H9 (cell line): ENCODE results near the gene TAS1R1. TPM values are rescaled to one million over a fixed set of nuclear protein-coding genes. Genes with fewer than 3 reads are reported as not detected.
A peak's percentile ranks its signal among the peaks of the same experiment; 100 is the strongest.

ENCODE experiments used
- DNase-seq: peaks from one replicate; pipeline ENCODE4 v3.0.0-alpha.2; 2017
- H2AFZ ChIP-seq: one replicate; pipeline ENCODE4 v1.6.1; 2013; ENCODE audit warnings: mild to moderate bottlenecking, low read length, control low read depth, moderate library complexity
- H2AK5ac ChIP-seq: 2 replicates; pipeline ENCODE4 v1.6.1; 2013; ENCODE audit warnings: low read length, control low read depth, mixed read lengths; ENCODE audit not compliant: insufficient read length
- H2BK120ac ChIP-seq: one replicate; pipeline ENCODE4 v1.6.1; 2013; ENCODE audit warnings: low read depth, mild to moderate bottlenecking, low read length, control low read depth, inconsistent platforms; ENCODE audit not compliant: poor library complexity, severe bottlenecking
- H2BK12ac ChIP-seq: 2 replicates; pipeline ENCODE4 v1.6.1; 2013; ENCODE audit warnings: low read length, control low read depth, mixed read lengths, low read depth; ENCODE audit not compliant: insufficient read length
- H2BK15ac ChIP-seq: 2 replicates; pipeline ENCODE4 v1.6.1; 2013; ENCODE audit warnings: low read depth, low read length, control low read depth
- H2BK20ac ChIP-seq: one replicate; pipeline ENCODE4 v1.6.1; 2013; ENCODE audit warnings: low read depth, mild to moderate bottlenecking, low read length, control low read depth, inconsistent platforms; ENCODE audit not compliant: poor library complexity, severe bottlenecking
- H2BK5ac ChIP-seq: 2 replicates; pipeline ENCODE4 v1.6.1; 2013; ENCODE audit warnings: low read length, control low read depth, mixed read lengths; ENCODE audit not compliant: insufficient read length
- H3K14ac ChIP-seq: 2 replicates; pipeline ENCODE4 v1.6.1; 2013; ENCODE audit warnings: low read length, control low read depth; ENCODE audit not compliant: insufficient read depth
- H3K18ac ChIP-seq: 2 replicates; pipeline ENCODE4 v1.6.1; 2013; ENCODE audit warnings: low read depth, mild to moderate bottlenecking, mixed read lengths, low read length, control low read depth; ENCODE audit not compliant: insufficient read length
- H3K23ac ChIP-seq: 2 replicates; pipeline ENCODE4 v1.6.1; 2013; ENCODE audit warnings: low read length, control low read depth, mixed read lengths, low read depth; ENCODE audit not compliant: insufficient read length
- H3K23me2 ChIP-seq: 2 replicates; pipeline ENCODE4 v1.6.1; 2013; ENCODE audit warnings: low read depth, mild to moderate bottlenecking, mixed read lengths, low read length, control low read depth; ENCODE audit not compliant: insufficient read length, poor library complexity, severe bottlenecking
- H3K27ac ChIP-seq: 2 replicates; pipeline ENCODE4 v1.5.1; 2013; ENCODE audit warnings: low read length, control low read depth, mixed read lengths, low read depth; ENCODE audit not compliant: insufficient read length
- H3K27me3 ChIP-seq: 2 replicates; pipeline ENCODE4 v1.6.1; 2013; ENCODE audit warnings: low read length, control low read depth, inconsistent platforms; ENCODE audit not compliant: insufficient read depth
- H3K4ac ChIP-seq: 2 replicates; pipeline ENCODE4 v1.6.1; 2013; ENCODE audit warnings: low read depth, mild to moderate bottlenecking, control low read depth, inconsistent platforms, low read length, moderate library complexity
- H3K4me1 ChIP-seq: 2 replicates; pipeline ENCODE4 v1.6.1; 2013; ENCODE audit warnings: low read length, control low read depth, inconsistent platforms; ENCODE audit not compliant: insufficient read depth
- H3K4me2 ChIP-seq: 2 replicates; pipeline ENCODE4 v1.6.1; 2013; ENCODE audit warnings: low read length, control low read depth, mixed read lengths; ENCODE audit not compliant: insufficient read length, insufficient read depth
- H3K56ac ChIP-seq: 2 replicates; pipeline ENCODE4 v1.6.1; 2013; ENCODE audit warnings: low read depth, mild to moderate bottlenecking, mixed read lengths, low read length, control low read depth; ENCODE audit not compliant: insufficient read length
- H3K79me1 ChIP-seq: 2 replicates; pipeline ENCODE4 v1.6.1; 2013; ENCODE audit warnings: low read depth, mild to moderate bottlenecking, moderate library complexity, low read length, control low read depth, inconsistent platforms; ENCODE audit not compliant: insufficient read depth, poor library complexity, severe bottlenecking
- H3K79me2 ChIP-seq: 2 replicates; pipeline ENCODE4 v1.6.1; 2013; ENCODE audit warnings: low read length, control low read depth, inconsistent platforms; ENCODE audit not compliant: insufficient read depth
- H3K9ac ChIP-seq: 2 replicates; pipeline ENCODE4 v1.6.1; 2013; ENCODE audit warnings: low read length, control low read depth, mixed read lengths; ENCODE audit not compliant: insufficient read length; ENCODE audit errors: extremely low read depth
- H3K9me3 ChIP-seq: one replicate; pipeline ENCODE4 v1.6.1; 2013; ENCODE audit warnings: low read depth, low read length, inconsistent platforms; ENCODE audit not compliant: control insufficient read depth
- H3T11ph ChIP-seq: one replicate; pipeline ENCODE4 v1.6.1; 2013; ENCODE audit warnings: mild to moderate bottlenecking, low read length, control low read depth, inconsistent platforms
- H4K20me1 ChIP-seq: one replicate; pipeline ENCODE4 v1.6.1; 2013; ENCODE audit not compliant: control insufficient read depth, insufficient read length, insufficient read depth
- H4K5ac ChIP-seq: 2 replicates; pipeline ENCODE4 v1.6.1; 2013; ENCODE audit warnings: low read depth, mild to moderate bottlenecking, mixed read lengths, low read length, control low read depth; ENCODE audit not compliant: insufficient read length
- H4K8ac ChIP-seq: replicated peaks from 2 replicates; pipeline ENCODE4 v1.6.1; 2013; ENCODE audit warnings: low read length, control low read depth, mixed read lengths, low read depth; ENCODE audit not compliant: insufficient read length
- H4K91ac ChIP-seq: 2 replicates; pipeline ENCODE4 v1.6.1; 2013; ENCODE audit warnings: low read depth, mild to moderate bottlenecking, moderate library complexity, mixed read lengths, low read length, control low read depth; ENCODE audit not compliant: insufficient read length
- H3K27ac Mint-ChIP-seq, 3 experiments: 2 replicates in 2 of 3; 3 replicates in 1 of 3; pipeline ENCODE4 v1.8.0; 2020 to 2021; ENCODE audit warnings: mixed read lengths in 3 of 3, mild to moderate bottlenecking in 1 of 3, moderate library complexity in 1 of 3
- H3K27me3 Mint-ChIP-seq: 2 replicates; pipeline ENCODE4 v1.8.0; 2021; ENCODE audit warnings: low read depth, mild to moderate bottlenecking, moderate library complexity, mixed read lengths
- H3K36me3 Mint-ChIP-seq, 3 experiments: 2 replicates in 2 of 3; 3 replicates in 1 of 3; pipeline ENCODE4 v1.8.0; 2020 to 2021; ENCODE audit warnings: low read depth in 3 of 3, mixed read lengths in 3 of 3; ENCODE audit not compliant: insufficient read depth in 1 of 3
- H3K4me1 Mint-ChIP-seq, 2 experiments: 2 replicates each; pipeline ENCODE4 v1.8.0; 2020; ENCODE audit warnings: mixed read lengths in 2 of 2
- H3K4me3 Mint-ChIP-seq, 2 experiments: 2 replicates in 1 of 2; 3 replicates in 1 of 2; pipeline ENCODE4 v1.8.0; 2020 to 2021; ENCODE audit warnings: mild to moderate bottlenecking in 2 of 2, mixed read lengths in 2 of 2, moderate library complexity in 1 of 2
- H3K9me3 Mint-ChIP-seq, 2 experiments: 2 replicates in 1 of 2; 3 replicates in 1 of 2; pipeline ENCODE4 v1.8.0; 2020; ENCODE audit warnings: mild to moderate bottlenecking in 2 of 2, mixed read lengths in 2 of 2, moderate library complexity in 1 of 2
- WGBS: extraction: QIAGEN DNeasy Blood & Tissue Kit; methylation state at CpG from one replicate; pipeline ENCODE4 v1.1.7; 2013; ENCODE audit warnings: missing lambda C conversion rate, low lambda C conversion rate, mixed read lengths; ENCODE audit not compliant: insufficient read length; ENCODE audit errors: extremely low coverage; 5-methylcytosine and 5-hydroxymethylcytosine counted together
- total RNA-seq: library from RNA; stranded (reverse); gene quantifications from 2 replicates; pipeline ENCODE4 v1.2.1, GENCODE V29; 2021
- TF ChIP-seq, protein P1 (sequence below): fragments of 200-600 bp; sonication (generic); conservative IDR thresholded peaks from 3 replicates; pipeline ENCODE4 v1.8.0; 2021; ENCODE audit warnings: antibody characterized with exemption, mild to moderate bottlenecking

The TAS1R1 gene
- total RNA-seq, 1 experiment from 2014 or later, result not detected

DNA sequence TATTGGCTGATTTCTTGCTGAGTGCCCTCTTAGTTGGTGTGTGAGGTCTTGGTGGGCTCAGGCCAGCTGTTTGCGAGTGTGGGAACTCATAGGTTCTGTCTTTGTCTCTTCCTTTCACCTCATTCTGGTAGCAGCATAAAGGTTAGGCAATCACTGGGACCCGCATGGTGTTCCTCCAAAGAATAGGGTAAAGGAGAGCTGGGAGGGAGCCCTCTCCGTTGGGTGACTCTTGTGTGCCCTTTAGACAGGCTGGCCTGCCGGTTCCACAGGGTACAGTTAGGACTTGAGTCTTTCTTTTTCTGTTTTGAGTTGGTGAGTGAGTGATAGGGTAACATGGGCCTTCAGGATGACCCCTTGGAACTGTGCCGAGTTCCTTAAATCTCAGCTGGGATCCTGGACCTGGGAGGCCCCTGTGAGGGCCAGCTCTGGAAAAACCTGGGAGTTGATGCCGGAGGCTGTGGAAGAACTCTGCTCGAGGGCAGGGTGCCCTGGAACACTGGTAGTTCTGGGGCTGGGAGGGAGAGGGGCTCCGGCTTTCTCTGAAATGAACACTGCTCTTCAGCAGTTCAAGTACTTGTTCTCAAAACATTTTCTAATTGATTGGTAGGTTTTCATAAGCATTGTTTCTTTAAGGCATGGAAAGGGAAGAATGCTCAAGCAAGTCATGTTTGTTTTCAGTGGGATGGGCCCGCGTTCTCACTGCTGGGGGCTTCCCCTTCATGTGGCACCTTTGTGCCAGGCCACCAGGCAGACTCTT lies 67.5 kb downstream of the TAS1R1 start:
- Histone ChIP-seq H3K9ac (no peak overlapping the region), H3K79me1 (peaks cover 11% of the 10 kb centered on the region), H3K4ac (no peak overlapping the region), H3K56ac (no peak overlapping the region), H3K14ac (no peak overlapping the region), H4K5ac (no peak overlapping the region), H2BK5ac (no peak overlapping the region), H3K27ac (no peak overlapping the region), H3K27me3 (no peaks in the 10 kb centered on the region), H2BK120ac (no peak overlapping the region), H4K91ac (no peak overlapping the region), H3K23me2 (peaks cover 5% of the 10 kb centered on the region), H4K20me1 (peaks cover 2% of the 10 kb centered on the region), H3K18ac (no peak overlapping the region), H3K4me1 (no peaks in the 10 kb centered on the region), H3K23ac (no peak overlapping the region), H2BK20ac (no peak overlapping the region), H2AK5ac (no peak overlapping the region), H4K8ac (no peak overlapping the region), H3K79me2 (peaks cover 7% of the 10 kb centered on the region; the same call in 1 of the 2 replicates), H2AFZ (no peak overlapping the region), H2BK12ac (no peak overlapping the region), H3T11ph (no peak overlapping the region), H2BK15ac (no peak overlapping the region), H3K9me3 (no peaks in the 10 kb centered on the region), H3K4me2 (no peak overlapping the region)
- no peak for DNase-seq
- Mint-ChIP-seq H3K27ac (peak overlapping the region; percentile 44 to 75 (median 65); a peak in 4 of 7 replicates), H3K4me3 (no peak overlapping the region), H3K36me3 (peaks cover 32 to 79% (median 72%) of the 10 kb centered on the region in 3 experiments), H3K4me1 (peaks cover 12 to 23% of the 10 kb centered on the region in 2 experiments), H3K9me3 (no peaks in the 10 kb centered on the region), H3K27me3 (no peaks in the 10 kb centered on the region)
- TF ChIP-seq, protein P1, sequence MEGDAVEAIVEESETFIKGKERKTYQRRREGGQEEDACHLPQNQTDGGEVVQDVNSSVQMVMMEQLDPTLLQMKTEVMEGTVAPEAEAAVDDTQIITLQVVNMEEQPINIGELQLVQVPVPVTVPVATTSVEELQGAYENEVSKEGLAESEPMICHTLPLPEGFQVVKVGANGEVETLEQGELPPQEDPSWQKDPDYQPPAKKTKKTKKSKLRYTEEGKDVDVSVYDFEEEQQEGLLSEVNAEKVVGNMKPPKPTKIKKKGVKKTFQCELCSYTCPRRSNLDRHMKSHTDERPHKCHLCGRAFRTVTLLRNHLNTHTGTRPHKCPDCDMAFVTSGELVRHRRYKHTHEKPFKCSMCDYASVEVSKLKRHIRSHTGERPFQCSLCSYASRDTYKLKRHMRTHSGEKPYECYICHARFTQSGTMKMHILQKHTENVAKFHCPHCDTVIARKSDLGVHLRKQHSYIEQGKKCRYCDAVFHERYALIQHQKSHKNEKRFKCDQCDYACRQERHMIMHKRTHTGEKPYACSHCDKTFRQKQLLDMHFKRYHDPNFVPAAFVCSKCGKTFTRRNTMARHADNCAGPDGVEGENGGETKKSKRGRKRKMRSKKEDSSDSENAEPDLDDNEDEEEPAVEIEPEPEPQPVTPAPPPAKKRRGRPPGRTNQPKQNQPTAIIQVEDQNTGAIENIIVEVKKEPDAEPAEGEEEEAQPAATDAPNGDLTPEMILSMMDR, result no peak
- WGBS, result no CpG with 5 or more reads among the region's 10 CpGs
